HEK293T (cell line): Measurements from ENCODE around the gene UNC119B.

Experiments used
- ARNT ChIP-seq: fragments of 450-650 bp; IDR thresholded peaks from 2 replicates; pipeline ENCODE4 v1.6.1; 2017; ENCODE audit warnings: mild to moderate bottlenecking
- BHLHE40 ChIP-seq: fragments of 450-650 bp; IDR thresholded peaks from 2 replicates; pipeline ENCODE4 v1.6.1; 2016; ENCODE audit warnings: mild to moderate bottlenecking, moderate library complexity, borderline replicate concordance
- CTBP1 ChIP-seq: fragments of 450-650 bp; IDR thresholded peaks from 2 replicates; pipeline ENCODE4 v1.6.1; 2016; ENCODE audit warnings: borderline replicate concordance
- ELF4 ChIP-seq: fragments of 450-650 bp; IDR thresholded peaks from 2 replicates; pipeline ENCODE4 v1.6.1; 2017; ENCODE audit warnings: antibody characterized with exemption
- FOXK2 ChIP-seq: fragments of 450-650 bp; IDR thresholded peaks from 2 replicates; pipeline ENCODE4 v1.6.1; 2016; ENCODE audit warnings: mild to moderate bottlenecking
- FOXM1 ChIP-seq: fragments of 450-650 bp; IDR thresholded peaks from 2 replicates; pipeline ENCODE4 v1.6.1; 2017; ENCODE audit warnings: mild to moderate bottlenecking, borderline replicate concordance
- HDGF ChIP-seq: fragments of 450-650 bp; IDR thresholded peaks from 2 replicates; pipeline ENCODE4 v1.6.1; 2017; ENCODE audit warnings: antibody characterized with exemption, borderline replicate concordance
- L3MBTL2 ChIP-seq: fragments of 450-650 bp; conservative IDR thresholded peaks from 2 replicates; pipeline ENCODE4 v1.6.1; 2016; ENCODE audit warnings: mild to moderate bottlenecking
- NFRKB ChIP-seq: fragments of 450-650 bp; IDR thresholded peaks from 2 replicates; pipeline ENCODE4 v1.6.1; 2016; ENCODE audit warnings: mild to moderate bottlenecking, moderate library complexity
- SP1 ChIP-seq: fragments of 450-650 bp; IDR thresholded peaks from 2 replicates; pipeline ENCODE4 v1.6.1; 2017
- SUZ12 ChIP-seq: fragments of 450-650 bp; IDR thresholded peaks from 2 replicates; pipeline ENCODE4 v1.6.1; 2016; ENCODE audit warnings: mild to moderate bottlenecking
- TARDBP ChIP-seq: fragments of 450-650 bp; IDR thresholded peaks from 2 replicates; pipeline ENCODE4 v1.6.1; 2016
- ZNF384 ChIP-seq: fragments of 450-650 bp; IDR thresholded peaks from 2 replicates; pipeline ENCODE4 v1.6.1; 2016
- TF ChIP-seq, protein P1 (sequence below): fragments of 450-650 bp; IDR thresholded peaks from 2 replicates; pipeline ENCODE4 v1.6.1; 2016

DNA sequence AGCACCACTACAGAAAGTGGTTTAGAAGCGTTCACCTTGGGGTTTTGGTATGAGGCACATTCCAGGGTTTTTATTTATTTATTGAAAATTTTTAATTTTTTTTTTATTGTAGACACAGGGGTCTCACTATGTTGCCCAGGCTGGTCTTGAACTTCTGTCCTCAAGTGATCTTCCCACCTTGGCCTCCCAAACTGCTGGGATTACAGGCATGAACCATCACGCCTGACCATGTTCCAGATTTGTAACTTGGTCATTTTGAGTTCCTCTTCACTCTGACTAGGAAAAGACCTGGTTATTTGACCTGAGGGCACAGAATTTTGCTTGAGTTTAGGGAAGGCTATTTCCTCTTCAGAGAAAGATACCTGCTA, 20.2 kb upstream of the UNC119B start:
- TF ChIP-seq HDGF, result no peak
- no peak for TF ChIP-seq FOXK2
- no peak for TF ChIP-seq SP1
- no peak for TF ChIP-seq BHLHE40
- TF ChIP-seq SUZ12, result no peak
- no peak for TF ChIP-seq L3MBTL2
- no peak for TF ChIP-seq TARDBP
- TF ChIP-seq, protein P1, sequence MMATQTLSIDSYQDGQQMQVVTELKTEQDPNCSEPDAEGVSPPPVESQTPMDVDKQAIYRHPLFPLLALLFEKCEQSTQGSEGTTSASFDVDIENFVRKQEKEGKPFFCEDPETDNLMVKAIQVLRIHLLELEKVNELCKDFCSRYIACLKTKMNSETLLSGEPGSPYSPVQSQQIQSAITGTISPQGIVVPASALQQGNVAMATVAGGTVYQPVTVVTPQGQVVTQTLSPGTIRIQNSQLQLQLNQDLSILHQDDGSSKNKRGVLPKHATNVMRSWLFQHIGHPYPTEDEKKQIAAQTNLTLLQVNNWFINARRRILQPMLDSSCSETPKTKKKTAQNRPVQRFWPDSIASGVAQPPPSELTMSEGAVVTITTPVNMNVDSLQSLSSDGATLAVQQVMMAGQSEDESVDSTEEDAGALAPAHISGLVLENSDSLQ, result no peak
- no peak for TF ChIP-seq ARNT
- TF ChIP-seq FOXM1, result no peak
- no peak for TF ChIP-seq ELF4
- TF ChIP-seq NFRKB, result no peak
- no peak for TF ChIP-seq ZNF384
- no peak for TF ChIP-seq CTBP1
